DMS114 treated with DMSO at 0.1 percent for 48 hours (cell line): ENCODE data around the gene RPH3AL.
"Not testable (repeated sequence)": the region's sequence is repeated elsewhere in the genome, so short reads cannot be mapped to it uniquely, and the experiment has no call there.

Experiments used
- DNase-seq: peaks from one replicate; lab custom pipeline; 2025; ENCODE audit not compliant: unreplicated experiment; lab: John Stamatoyannopoulos, UW

RPH3AL gene

DNA sequence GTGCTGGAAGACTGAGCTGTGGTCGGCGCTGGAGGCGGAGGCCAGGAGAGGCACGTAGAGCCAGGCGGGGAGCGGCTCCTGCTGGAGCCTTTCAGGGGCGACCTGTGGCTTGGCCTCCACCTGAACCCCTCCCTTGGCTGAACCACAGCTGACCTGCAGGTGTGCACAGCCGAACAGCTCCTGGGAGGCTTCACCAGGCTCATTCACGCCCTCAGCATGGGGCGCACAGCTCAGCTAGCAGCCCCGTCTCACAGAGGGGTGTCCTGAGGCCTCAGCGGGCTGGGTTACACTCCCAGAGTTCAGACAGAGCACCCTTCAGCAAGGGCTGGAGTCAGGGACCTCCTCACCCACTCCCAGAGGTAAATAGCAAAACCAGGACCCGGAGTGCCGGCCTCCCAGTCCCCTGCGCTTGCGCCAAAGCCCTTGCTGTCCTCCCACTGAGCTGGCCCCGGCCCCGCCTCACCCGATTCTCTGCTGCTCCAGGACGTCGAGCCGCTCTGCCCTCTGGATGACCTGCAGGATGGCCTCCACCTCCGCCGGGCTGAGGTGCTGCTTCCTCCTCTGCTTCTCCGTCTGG lies 31.7 kb downstream of the RPH3AL start:
- DNase-seq: no peak

DNA sequence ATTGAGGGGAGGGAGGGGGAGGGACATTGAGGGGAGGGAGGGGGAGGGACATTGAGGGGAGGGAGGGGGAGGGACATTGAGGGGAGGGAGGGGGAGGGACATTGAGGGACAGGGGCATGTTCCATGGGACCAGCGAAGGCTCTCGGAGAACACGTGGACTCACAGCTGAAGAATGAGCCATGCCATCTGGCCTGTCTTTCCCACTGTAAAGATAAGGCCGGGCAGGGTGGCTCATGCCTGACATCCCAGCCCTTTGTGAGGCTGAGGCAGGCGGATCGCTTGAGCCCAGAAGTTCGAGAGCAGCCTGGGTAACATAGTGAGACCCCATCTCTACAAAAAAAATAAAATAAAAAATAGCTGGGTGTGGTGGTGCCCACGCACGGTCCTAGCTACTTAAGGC lies 32.5 kb downstream of the RPH3AL start:
- no peak for DNase-seq

- no peak for DNase-seq
These were observed 33.3 kb downstream of the RPH3AL start for GRCh38 chr17:319266-319665.

DNA sequence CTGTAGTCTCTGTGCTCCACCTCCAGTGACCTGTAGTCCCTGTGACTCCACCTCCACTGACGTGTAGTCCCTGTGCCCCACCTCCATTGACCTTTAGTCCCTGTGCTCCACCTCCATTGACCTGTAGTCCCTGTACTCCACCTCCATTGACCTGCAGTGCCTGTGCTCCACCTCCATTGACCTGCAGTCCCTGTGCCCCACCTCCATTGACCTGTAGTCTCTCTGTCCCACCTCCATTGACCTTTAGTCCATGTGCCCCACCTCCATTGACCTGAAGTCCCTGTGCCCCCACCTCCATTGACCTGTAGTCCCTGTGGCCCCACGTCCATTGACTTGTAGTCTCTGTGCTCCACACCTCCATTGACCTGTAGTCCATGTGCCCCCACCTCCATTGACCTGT lies 35.5 kb downstream of the RPH3AL start:
- DNase-seq: not testable (repeated sequence)

DNA sequence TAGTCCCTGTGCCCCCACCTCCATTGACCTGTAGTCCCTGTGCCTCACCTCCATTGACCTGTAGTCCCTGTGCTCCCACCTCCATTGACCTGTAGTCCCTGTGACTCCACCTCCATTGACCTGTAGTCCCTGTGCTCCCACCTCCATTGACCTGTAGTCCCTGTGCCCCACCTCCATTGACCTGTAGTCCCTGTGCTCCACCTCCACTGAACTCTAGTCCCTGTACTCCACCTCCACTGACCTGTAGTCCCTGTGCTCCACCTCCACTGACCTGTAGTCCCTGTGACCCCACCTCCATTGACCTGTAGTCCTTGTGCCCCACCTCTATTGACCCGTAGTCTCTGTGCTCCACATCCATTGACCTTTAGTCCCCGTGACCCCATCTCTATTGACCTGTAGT lies 37.2 kb downstream of the RPH3AL start:
- DNase-seq: not testable (repeated sequence)

GRCh38 chr17:314614-314944 lies 38.0 kb downstream of the RPH3AL start:
- DNase-seq: not testable (repeated sequence)

GRCh38 chr17:313911-314613 lies 38.5 kb downstream of the RPH3AL start:
- DNase-seq: no peak

DNA sequence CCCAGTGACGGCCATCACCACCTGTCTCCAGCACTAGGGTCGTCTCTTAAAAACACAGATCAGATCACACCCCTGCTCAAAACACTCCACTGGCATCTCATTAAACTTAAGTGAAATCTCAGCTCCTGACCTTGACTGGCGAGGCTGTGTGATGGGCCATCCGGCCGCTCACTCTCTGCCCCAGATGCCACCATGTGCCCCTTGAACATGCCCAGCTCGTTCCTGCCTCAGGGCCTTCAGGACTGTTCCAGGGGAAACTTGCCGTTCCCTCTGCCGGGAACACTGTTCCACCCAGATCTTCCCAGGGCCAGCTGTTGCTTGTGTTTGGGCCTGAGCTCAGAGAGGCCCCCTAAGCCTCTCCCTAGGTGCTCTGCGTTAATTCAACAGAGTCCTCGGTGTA lies 39.4 kb downstream of the RPH3AL start:
- DNase-seq: no peak

DNA sequence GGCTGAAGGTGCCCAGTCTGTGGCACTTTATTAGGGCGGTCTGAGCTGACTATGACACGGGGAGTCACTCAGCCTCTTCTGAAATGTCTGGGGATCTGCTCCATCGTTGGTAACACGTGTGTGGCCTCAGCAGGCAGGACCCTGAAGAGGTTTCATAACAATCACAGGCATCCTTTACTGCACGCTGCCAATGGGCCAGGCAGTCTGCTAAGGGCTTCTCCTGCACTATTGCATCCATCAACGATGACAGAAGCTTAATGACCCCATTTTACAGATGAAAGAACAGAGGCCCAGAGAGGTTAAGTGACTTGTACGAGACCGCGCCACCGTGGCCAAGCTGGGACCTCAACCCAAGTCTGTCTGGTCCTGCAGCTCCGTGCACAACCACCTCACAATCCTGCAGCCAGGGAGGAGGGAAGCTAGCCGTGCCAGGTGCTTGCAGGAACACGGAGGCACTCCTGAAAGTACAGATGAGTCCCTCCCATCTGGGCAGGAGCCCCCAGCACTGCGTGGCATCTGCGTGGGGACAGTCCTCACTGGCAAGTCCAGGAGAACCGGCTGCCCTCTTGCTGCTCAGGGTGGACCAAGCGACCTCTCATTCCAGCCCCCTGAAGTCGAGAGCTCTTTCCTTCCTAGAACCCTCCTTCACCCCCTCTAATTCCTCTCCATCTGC lies 40.0 kb downstream of the RPH3AL start:
- DNase-seq: no peak

- DNase-seq: no peak
These were observed 41.4 kb downstream of the RPH3AL start for GRCh38 chr17:311119-311782.

GRCh38 chr17:310111-311010 lies 42.2 kb downstream of the RPH3AL start:
- no peak for DNase-seq

DNA sequence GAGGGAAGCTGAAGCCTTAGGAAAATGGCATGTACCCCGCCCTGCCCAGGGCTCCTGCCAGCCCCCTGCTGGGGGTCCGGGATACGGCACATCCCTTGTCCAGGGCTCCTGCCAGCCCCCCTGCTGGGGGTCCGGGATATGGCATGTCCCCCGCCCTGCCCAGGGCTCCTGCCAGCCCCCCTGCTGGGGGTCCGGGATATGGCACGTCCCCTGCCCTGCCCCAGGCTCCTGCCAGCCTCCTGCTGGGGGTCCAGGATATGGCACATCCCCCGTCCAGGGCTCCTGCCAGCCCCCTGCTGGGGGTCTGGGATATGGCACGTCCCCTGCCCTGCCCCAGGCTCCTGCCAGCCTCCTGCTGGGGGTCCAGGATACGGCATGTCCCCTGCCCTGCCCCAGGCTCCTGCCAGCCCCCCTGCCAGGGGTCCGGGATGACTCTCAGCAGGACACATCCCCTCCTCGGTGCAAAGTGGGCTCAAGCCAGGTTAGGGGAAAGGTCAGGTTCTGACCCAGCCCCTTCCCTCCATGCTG lies 43.2 kb downstream of the RPH3AL start:
- no peak for DNase-seq

DNA sequence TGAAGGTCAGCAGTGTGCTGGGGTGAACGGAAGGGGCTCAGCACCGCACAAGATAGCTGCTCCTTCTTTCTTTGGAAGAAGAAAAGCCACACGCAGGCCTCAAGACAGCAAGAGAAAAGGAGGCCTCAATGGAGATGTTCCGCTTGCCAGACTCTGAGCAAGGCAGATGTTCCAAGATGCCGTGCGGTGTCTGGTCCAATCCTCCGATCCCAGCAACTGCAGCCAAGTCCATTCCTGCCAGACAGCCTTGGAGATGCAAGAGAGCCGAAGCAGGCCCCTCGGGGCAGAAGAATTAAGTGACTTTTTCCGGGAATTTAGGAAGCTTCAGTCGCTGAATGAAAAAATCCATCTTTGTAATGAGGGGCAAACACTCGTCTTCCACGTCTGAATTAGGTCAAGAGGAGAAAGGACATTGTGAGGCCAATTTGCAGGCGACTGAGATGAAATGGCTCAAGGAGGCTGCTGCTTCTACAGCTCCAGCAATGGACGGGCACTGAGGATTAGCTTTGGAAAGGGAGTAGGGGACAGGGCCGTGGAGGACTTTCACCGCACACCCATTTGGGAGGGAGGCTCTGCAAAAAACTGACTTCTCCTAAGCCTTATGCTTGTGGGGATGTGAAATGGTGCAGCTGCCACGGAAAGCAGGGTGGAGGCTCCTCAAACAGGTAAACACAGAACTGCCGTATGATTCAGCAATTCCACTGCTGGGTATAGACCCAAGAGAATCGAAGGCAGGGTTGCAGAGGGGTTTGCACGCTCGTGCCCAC lies 44.7 kb downstream of the RPH3AL start:
- DNase-seq: no peak

GRCh38 chr17:307295-307691 lies 45.3 kb downstream of the RPH3AL start:
- DNase-seq: no peak

DNA sequence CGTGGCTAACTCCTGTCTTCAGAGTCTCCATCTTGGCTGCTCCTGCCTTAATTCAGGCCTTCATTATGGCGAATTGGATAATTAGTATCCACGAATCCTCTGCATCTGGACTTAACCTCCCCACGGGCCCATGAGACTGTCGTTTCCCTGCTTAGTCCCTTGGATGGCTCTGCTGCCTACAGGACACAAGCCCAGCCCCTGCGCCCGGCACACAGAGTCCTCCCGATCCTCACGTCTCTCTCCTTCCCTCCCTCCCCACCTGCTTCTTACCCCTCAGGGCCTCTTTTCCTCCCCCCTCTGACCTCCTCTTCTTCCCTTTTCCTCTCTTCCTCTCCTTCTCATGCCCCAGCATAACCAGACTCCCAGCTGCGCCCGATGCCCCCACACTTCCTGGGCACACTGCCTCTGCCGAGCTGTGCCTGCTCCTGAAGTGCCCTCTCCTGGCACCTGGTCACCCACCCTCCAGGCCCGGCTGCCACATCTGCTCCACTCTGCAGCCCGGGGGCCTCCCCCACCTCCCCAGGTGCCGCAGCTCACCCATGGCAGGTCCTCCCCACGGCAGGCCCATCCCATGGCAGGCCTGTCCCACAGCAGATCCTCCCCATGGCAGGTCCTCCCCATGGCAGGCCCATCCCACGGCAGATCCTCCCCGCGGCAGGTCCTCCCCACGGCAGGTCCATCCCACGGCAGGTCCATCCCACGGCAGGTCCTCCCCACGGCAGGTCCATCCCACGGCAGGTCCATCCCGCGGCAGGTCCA lies 45.9 kb downstream of the RPH3AL start:
- DNase-seq: no peak

- DNase-seq: no peak
These were observed 46.5 kb downstream of the RPH3AL start for GRCh38 chr17:306116-306515.

DNA sequence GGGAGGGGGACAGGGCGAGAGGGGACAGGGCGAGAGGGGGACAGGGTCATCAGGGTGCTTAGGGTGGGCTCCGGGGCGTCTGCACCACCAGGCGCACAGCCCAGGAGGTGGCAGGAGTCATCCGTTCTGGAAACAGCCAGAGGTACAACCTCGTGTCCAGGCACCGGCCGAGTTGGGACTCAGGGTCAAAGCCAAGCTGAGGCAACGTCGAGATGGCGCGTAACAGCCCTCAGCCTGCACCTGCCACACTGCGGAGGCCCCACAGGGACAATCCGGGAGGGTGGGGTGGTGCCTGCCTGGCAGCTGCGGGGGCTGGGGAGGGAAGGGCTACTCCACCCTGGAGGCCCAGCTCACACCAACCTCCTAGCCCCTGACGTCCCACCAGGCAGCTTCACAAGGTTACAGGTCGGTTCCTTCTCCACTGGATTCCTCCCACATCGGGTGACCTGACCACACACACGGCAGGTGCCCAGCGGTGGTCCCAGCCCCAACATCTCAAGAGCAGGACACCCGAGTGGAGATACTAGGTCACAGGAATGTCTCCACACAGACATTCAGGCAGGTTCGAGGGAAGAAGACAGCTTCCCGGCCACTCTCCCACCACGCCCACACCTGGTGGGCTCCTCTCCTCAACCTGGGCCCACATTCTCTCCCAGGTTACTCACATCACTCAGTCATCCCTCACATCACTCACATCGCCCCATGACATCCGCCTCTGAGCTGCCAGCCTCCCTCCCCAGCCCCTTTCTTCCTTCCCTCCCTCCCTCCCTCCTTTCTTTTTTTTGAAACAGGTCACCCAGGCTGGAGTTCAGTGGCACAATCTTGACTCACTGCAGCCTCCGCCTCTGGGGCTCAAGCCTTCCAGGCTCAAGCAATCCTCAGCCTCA lies 47.3 kb downstream of the RPH3AL start:
- DNase-seq: no peak

DNA sequence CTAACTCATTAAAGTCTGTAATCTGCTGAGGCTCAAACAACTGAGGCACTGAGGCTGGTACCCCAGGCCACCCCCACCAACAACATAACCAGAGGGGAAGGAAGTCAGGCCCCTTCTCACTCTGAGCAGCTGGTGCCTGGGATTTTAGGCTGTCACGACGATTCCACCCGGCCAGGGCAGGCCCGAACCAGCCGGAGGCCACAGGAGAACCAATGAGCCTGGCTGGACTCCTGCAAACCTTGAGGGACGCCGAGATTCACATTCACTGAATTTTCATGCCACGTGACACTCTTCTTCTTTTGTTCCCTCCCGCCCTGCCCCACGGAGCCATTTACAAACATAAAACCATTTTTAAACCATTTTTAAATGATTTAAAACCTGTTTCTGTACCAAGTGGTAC lies 48.1 kb downstream of the RPH3AL start:
- no peak for DNase-seq
